HepG2 (cell line): ENCODE measurements around the gene ARL5A. TPM values are rescaled to one million over a fixed set of nuclear protein-coding genes. Genes with fewer than 3 reads are reported as not detected.

ENCODE experiments used
- ATAC-seq: fragments of 200-7000 bp; cut with Tn5 transposase; 3 replicates; pipeline ENCODE4 v1.9.1; 2020; ENCODE audit warnings: mild to moderate bottlenecking, moderate library complexity
- BruUV-seq: library from RNA; stranded (reverse); fragments of 400-500 nt; replicated peaks from 2 replicates; lab custom pipeline; 2021; lab: Mats Ljungman, UMichigan
- CTCF ChIA-PET: fragments of 300-600 bp; formaldehyde crosslinking; extraction: SDS; loops from one replicate; lab custom pipeline; 2021; ENCODE audit warnings: low total read pairs, inconsistent platforms, low intra/inter-chr PET ratio; lab: Yijun Ruan, JAX
- POLR2A ChIA-PET: fragments of 350-600 bp; sonication (Branson Sonifier 250); formaldehyde crosslinking; loops from one replicate; lab custom pipeline; 2020; ENCODE audit warnings: antibody characterized with exemption, inconsistent platforms; lab: Yijun Ruan, JAX
- DNase-seq: peaks from one replicate; pipeline ENCODE4 v3.0.0-alpha.2; 2015; ENCODE audit warnings: low spot score
- FAIRE-seq: peaks from 3 replicates; lab custom pipeline; 2011; peaks lifted over from hg19 to GRCh38; lab: Jason Lieb, UNC
- H2AFZ ChIP-seq: one replicate; pipeline ENCODE4 v1.6.1; 2011; ENCODE audit warnings: low read length, inconsistent platforms
- H3K27ac ChIP-seq: fragments of 300-600 bp; 3 replicates; pipeline ENCODE4 v1.8.0; 2011; ENCODE audit warnings: mixed run types, mild to moderate bottlenecking, mixed read lengths, low read length, inconsistent platforms; ENCODE audit not compliant: insufficient read depth; ENCODE audit errors: extremely low read length
- H3K27me3 ChIP-seq, 2 experiments: fragments of 200-600 bp in 1 of 2; 2 replicates in 1 of 2; 3 replicates in 1 of 2; pipeline versions ENCODE4 v1.6.0 to v1.8.0; 2011; ENCODE audit warnings: low read length in 2 of 2, mild to moderate bottlenecking in 2 of 2, moderate library complexity in 2 of 2, inconsistent platforms in 1 of 2; ENCODE audit not compliant: insufficient read depth in 2 of 2, control insufficient read depth in 1 of 2
- H3K36me3 ChIP-seq, 2 experiments: fragments of 200-600 bp in 1 of 2; replicated peaks in 1 of 2; 2 replicates in 1 of 2; 3 replicates in 1 of 2; pipeline versions ENCODE4 v1.5.1 to v1.8.0; 2011; ENCODE audit warnings: low read length in 2 of 2, inconsistent platforms in 1 of 2; ENCODE audit not compliant: insufficient read depth in 2 of 2, control insufficient read depth in 1 of 2
- H3K4me1 ChIP-seq: 2 replicates; pipeline ENCODE4 v1.5.1; 2012; ENCODE audit warnings: low read length, inconsistent platforms; ENCODE audit not compliant: insufficient read depth
- H3K4me2 ChIP-seq: 2 replicates; pipeline ENCODE4 v1.6.0; 2011; ENCODE audit warnings: low read depth, low read length, inconsistent platforms
- H3K4me3 ChIP-seq, 3 experiments: fragments of 200-600 bp in 1 of 3; sonication (generic), shearing (Covaris generic) in 1 of 3; replicated peaks in 1 of 3; 2 replicates each; pipeline ENCODE4 v1.5.1; 2011 to 2016; ENCODE audit warnings: low read length in 3 of 3, inconsistent platforms in 2 of 3, low read depth in 2 of 3, mild to moderate bottlenecking in 2 of 3, control low read depth in 1 of 3, mixed read lengths in 1 of 3; ENCODE audit not compliant: insufficient read depth in 1 of 3
- H3K79me2 ChIP-seq: one replicate; pipeline ENCODE4 v1.6.1; 2011; ENCODE audit warnings: low read length, inconsistent platforms; ENCODE audit not compliant: insufficient read depth
- H3K9ac ChIP-seq: 2 replicates; pipeline ENCODE4 v1.6.0; 2011; ENCODE audit warnings: mild to moderate bottlenecking, low read depth, low read length, inconsistent platforms; ENCODE audit not compliant: insufficient read depth
- H3K9me3 ChIP-seq: 2 replicates; pipeline ENCODE4 v1.5.1; 2012; ENCODE audit warnings: mild to moderate bottlenecking, low read length
- H4K20me1 ChIP-seq: 2 replicates; pipeline ENCODE4 v1.6.0; 2011; ENCODE audit warnings: inconsistent platforms, mild to moderate bottlenecking, low read length, moderate library complexity; ENCODE audit not compliant: insufficient read depth
- AGO2 ChIP-seq: fragments of 200-400 bp; formaldehyde crosslinking; optimal IDR thresholded peaks from 2 replicates; pipeline ENCODE3; 2017; ENCODE audit warnings: mild to moderate bottlenecking, low read depth, low read length, moderate library complexity
- MED1 ChIP-seq: sonication (generic); formaldehyde crosslinking; IDR thresholded peaks from 2 replicates; pipeline ENCODE4 v1.4.0; 2020; ENCODE audit warnings: missing genetic modification reagents
- NR2F6 ChIP-seq, 2 experiments: IDR thresholded peaks; 2 replicates each; pipeline ENCODE4 v1.6.1; 2016; ENCODE audit warnings: antibody characterized with exemption in 1 of 2, mild to moderate bottlenecking in 1 of 2
- ONECUT2 ChIP-seq: sonication (generic); formaldehyde crosslinking; IDR thresholded peaks from 2 replicates; pipeline ENCODE4 v1.4.0; 2020; ENCODE audit warnings: missing genetic modification reagents
- REL ChIP-seq: sonication (generic); formaldehyde crosslinking; conservative IDR thresholded peaks from 2 replicates; pipeline ENCODE4 v1.8.0; 2022; ENCODE audit warnings: mild to moderate bottlenecking, missing genetic modification reagents, moderate library complexity
- RXRB ChIP-seq: IDR thresholded peaks from 2 replicates; pipeline ENCODE4 v1.6.1; 2016; ENCODE audit warnings: borderline replicate concordance, missing genetic modification reagents, missing compliant biosample characterization
- SNAI1 ChIP-seq: sonication (generic); formaldehyde crosslinking; IDR thresholded peaks from 2 replicates; pipeline ENCODE4 v1.5.0; 2020; ENCODE audit warnings: mild to moderate bottlenecking, missing genetic modification reagents, borderline replicate concordance
- ZBTB3 ChIP-seq: sonication (generic); formaldehyde crosslinking; IDR thresholded peaks from 2 replicates; pipeline ENCODE4 v1.4.0; 2020; ENCODE audit warnings: low read depth, mild to moderate bottlenecking, moderate library complexity, missing genetic modification reagents, borderline replicate concordance
- ZNF180 ChIP-seq: sonication (generic); formaldehyde crosslinking; IDR thresholded peaks from 2 replicates; pipeline ENCODE4 v1.4.0; 2020; ENCODE audit warnings: low read depth, missing genetic modification reagents, borderline replicate concordance
- ZNF24 ChIP-seq: fragments of 450-650 bp; IDR thresholded peaks from 2 replicates; pipeline ENCODE4 v1.6.1; 2017; ENCODE audit warnings: antibody characterized with exemption, mild to moderate bottlenecking
- ZNF441 ChIP-seq: sonication (generic); formaldehyde crosslinking; IDR thresholded peaks from 2 replicates; pipeline ENCODE4 v1.7.0; 2021; ENCODE audit warnings: missing genetic modification reagents, borderline replicate concordance
- WGBS: methylation state at CpG from one replicate; pipeline ENCODE4 v1.1.6; 2017; ENCODE audit warnings: low lambda C conversion rate; 5-methylcytosine and 5-hydroxymethylcytosine counted together
- in situ Hi-C: cut with HindIII; loops from 2 replicates; pipeline ENCODE4 v1.10.0; 2017; ENCODE audit warnings: low pct_unique_long_range_greater_than_20kb; ENCODE audit not compliant: extremely low pct_ligation_motif_present
- intact Hi-C: fragments of 100-400 bp; cut with micrococcal nuclease; formaldehyde crosslinking; loops from one replicate; pipeline ENCODE4 v1.10.0; 2022; ENCODE audit not compliant: unreplicated experiment
- polyA plus RNA-seq, 8 experiments: library from polyadenylated mRNA; depleted of rRNA in 3 of 8; stranded (reverse) in 7 of 8; unstranded in 1 of 8; fragments of >200 nt; fragmentation: Illumina TruSeq in 4 of 8; extraction: Trizol in 4 of 8; gene quantifications; 2 replicates each; pipeline versions ENCODE4 v1.2.1 to v1.2.3, GENCODE V29; 2011 to 2016; ENCODE audit warnings: low read depth in 4 of 8, missing spikeins in 1 of 8, mixed read lengths in 1 of 8; ENCODE audit not compliant: insufficient read depth in 1 of 8
- total RNA-seq, 5 experiments: library from RNA; depleted of rRNA; stranded (reverse); fragments of >200 nt; fragmentation: Illumina TruSeq; extraction: Trizol; gene quantifications; 2 replicates each; pipeline ENCODE4 v1.2.3, GENCODE V29; 2016; ENCODE audit warnings: low read depth in 1 of 5
- TF ChIP-seq, protein P1 (sequence below): IDR thresholded peaks from 2 replicates; pipeline ENCODE4 v1.6.1; 2012; ENCODE audit warnings: low read depth, low read length, improper control_type of control experiment
- TF ChIP-seq, protein P2 (sequence below): sonication (generic); formaldehyde crosslinking; IDR thresholded peaks from 2 replicates; pipeline ENCODE4 v1.5.0; 2020; ENCODE audit warnings: missing genetic modification reagents
- TF ChIP-seq, protein P3 (sequence below): IDR thresholded peaks from 2 replicates; pipeline ENCODE4 v1.6.1; 2016
- TF ChIP-seq, protein P4 (sequence below): IDR thresholded peaks from 2 replicates; pipeline ENCODE4 v1.6.1; 2018; ENCODE audit warnings: missing genetic modification reagents, mild to moderate bottlenecking, missing compliant biosample characterization

Gene ARL5A
- total and polyA plus RNA-seq, 2 of the 13 experiments (the other 11 are each of a cell fraction or from before 2014, with no cell fraction given): 47.5 to 149 TPM

DNA sequence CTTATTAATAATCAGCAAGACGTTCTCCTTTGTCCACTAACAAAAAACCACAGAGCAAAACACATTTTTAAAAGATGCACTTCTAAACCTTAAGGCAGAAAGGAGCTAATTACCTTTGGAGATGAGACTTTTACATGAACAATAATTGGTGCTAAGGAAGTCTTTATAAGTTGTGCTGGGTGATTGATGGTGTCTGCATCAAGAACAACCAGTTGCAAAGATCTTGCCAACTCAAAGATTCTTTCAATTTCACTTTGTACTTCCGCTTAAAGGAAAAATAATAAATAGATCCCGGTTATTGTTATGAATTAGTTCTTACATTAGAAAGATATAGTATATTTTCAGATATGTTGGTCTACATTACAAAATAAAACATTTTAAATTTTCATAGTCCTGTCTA lies 26.9 kb upstream of the ARL5A start (continued):
- TF ChIP-seq, protein P1, sequence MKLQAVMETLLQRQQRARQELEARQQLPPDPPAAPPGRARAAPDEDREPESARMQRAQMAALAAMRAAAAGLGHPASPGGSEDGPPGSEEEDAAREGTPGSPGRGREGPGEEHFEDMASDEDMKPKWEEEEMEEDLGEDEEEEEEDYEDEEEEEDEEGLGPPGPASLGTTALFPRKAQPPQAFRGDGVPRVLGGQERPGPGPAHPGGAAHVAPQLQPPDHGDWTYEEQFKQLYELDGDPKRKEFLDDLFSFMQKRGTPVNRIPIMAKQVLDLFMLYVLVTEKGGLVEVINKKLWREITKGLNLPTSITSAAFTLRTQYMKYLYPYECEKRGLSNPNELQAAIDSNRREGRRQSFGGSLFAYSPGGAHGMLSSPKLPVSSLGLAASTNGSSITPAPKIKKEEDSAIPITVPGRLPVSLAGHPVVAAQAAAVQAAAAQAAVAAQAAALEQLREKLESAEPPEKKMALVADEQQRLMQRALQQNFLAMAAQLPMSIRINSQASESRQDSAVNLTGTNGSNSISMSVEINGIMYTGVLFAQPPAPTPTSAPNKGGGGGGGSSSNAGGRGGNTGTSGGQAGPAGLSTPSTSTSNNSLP: no peak
- TF ChIP-seq SNAI1 (CRISPR knock-in tag) (no peak), ONECUT2 (no peak), REL (no peak)
- TF ChIP-seq, protein P2, sequence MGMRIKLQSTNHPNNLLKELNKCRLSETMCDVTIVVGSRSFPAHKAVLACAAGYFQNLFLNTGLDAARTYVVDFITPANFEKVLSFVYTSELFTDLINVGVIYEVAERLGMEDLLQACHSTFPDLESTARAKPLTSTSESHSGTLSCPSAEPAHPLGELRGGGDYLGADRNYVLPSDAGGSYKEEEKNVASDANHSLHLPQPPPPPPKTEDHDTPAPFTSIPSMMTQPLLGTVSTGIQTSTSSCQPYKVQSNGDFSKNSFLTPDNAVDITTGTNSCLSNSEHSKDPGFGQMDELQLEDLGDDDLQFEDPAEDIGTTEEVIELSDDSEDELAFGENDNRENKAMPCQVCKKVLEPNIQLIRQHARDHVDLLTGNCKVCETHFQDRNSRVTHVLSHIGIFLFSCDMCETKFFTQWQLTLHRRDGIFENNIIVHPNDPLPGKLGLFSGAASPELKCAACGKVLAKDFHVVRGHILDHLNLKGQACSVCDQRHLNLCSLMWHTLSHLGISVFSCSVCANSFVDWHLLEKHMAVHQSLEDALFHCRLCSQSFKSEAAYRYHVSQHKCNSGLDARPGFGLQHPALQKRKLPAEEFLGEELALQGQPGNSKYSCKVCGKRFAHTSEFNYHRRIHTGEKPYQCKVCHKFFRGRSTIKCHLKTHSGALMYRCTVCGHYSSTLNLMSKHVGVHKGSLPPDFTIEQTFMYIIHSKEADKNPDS (CRISPR knock-in tag): no peak

DNA sequence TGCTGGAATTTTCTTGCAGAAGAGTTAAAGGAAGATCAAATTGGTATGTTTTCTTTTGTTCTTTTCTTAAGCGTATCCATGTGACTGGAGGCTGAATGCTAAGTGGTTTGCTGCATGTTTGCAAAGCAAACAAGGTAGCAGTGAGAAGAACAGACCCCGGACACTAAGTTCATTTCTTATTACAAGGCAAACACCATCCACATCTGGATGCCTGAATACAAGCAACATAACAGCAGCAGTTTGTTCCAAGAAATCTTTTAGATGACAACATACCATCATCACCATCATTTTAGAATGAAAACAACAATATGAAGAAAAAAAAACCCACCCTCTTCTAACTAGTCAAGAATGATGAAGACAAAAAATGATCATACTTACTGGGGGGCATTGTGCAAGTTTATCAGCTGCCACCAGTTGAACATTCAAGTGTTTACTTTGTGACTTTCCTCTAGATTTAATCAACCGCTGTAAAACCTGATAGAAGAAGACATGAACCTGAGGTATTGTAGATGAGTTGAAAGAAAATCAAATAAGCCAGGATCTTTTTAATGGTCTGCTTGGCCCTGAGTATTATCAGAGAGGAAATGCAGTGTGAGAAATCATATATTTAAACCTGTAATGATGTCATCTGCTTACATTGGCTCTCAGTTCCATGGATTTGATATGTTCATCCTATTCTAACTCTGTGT lies 25.0 kb upstream of the ARL5A start:
- Histone ChIP-seq H3K4me1 (peaks cover 53% of the 10 kb centered on the region), H4K20me1 (no peaks in the 10 kb centered on the region; the same call in 1 of the 2 replicates), H3K27ac (peak overlapping the region; percentile 11), H3K9me3 (no peaks in the 10 kb centered on the region), H3K79me2 (no peaks in the 10 kb centered on the region), H3K27me3 (no peaks in the 10 kb centered on the region), H3K9ac (no peak overlapping the region), H3K4me2 (peak overlapping the region; percentile 28), H3K4me3 (no peak overlapping the region; a peak in 1 of 6 replicates), H2AFZ (no peak overlapping the region), H3K36me3 (no peaks in the 10 kb centered on the region)
- peak; percentile 70 for ATAC-seq
- intact Hi-C loops: no loop called here
- CTCF ChIA-PET: no interaction called here
- peak; percentile 60 for FAIRE-seq
- POLR2A ChIA-PET: interaction anchor here (1.1 to 1.8 kb wide), 2 partner anchors 24 to 25 kb away, joined by 4 to 7 read pairs; partner anchors contain the start of gene ARL5A
- peak; percentile 68 for DNase-seq
- 2% methylated on average over 3 of the region's 3 CpGs for WGBS
- no TSS peak for BruUV-seq
- in situ Hi-C loops: no loop called here
- TF ChIP-seq, protein P3, sequence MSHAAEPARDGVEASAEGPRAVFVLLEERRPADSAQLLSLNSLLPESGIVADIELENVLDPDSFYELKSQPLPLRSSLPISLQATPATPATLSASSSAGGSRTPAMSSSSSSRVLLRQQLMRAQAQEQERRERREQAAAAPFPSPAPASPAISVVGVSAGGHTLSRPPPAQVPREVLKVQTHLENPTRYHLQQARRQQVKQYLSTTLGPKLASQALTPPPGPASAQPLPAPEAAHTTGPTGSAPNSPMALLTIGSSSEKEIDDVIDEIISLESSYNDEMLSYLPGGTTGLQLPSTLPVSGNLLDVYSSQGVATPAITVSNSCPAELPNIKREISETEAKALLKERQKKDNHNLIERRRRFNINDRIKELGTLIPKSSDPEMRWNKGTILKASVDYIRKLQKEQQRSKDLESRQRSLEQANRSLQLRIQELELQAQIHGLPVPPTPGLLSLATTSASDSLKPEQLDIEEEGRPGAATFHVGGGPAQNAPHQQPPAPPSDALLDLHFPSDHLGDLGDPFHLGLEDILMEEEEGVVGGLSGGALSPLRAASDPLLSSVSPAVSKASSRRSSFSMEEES: 0 out of 2 replicates have a peak, but pooled peaks have one; percentile 38
- TF ChIP-seq MED1 (CRISPR knock-in tag) (peak; percentile 4; the same call in 1 of the 2 replicates), ZNF24 (no peak), ZNF180 (no peak), ZNF441 (0 out of 2 replicates have a peak, but pooled peaks have one; percentile 0), ZBTB3 (CRISPR knock-in tag) (0 out of 2 replicates have a peak, but pooled peaks have one; percentile 82), RXRB (peak; percentile 56; the same call in 1 of the 2 replicates), AGO2 (no peak), NR2F6 (IDR thresholded peaks at IDR 0.05) (peak; percentile 69; the same call in 1 of the 2 replicates), NR2F6 (CRISPR knock-in tag; IDR thresholded peaks at IDR 0.05) (no peak)
- TF ChIP-seq, protein P4, sequence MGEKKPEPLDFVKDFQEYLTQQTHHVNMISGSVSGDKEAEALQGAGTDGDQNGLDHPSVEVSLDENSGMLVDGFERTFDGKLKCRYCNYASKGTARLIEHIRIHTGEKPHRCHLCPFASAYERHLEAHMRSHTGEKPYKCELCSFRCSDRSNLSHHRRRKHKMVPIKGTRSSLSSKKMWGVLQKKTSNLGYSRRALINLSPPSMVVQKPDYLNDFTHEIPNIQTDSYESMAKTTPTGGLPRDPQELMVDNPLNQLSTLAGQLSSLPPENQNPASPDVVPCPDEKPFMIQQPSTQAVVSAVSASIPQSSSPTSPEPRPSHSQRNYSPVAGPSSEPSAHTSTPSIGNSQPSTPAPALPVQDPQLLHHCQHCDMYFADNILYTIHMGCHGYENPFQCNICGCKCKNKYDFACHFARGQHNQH (CRISPR knock-in tag): no peak
